ENCODE data around the gene RHOF. TPM values are rescaled to one million over a fixed set of nuclear protein-coding genes. Genes with fewer than 3 reads are reported as not detected.
"Not testable (repeated sequence)": the region's sequence is repeated elsewhere in the genome, so short reads cannot be mapped to it uniquely, and the experiment has no call there.

RHOF gene
- total RNA-seq, 2 donors from 2014 or later = 5.3 to 10.4 TPM

- intact Hi-C loops (cut with DNase I) = no loop called here
- peak; percentile 87 for DNase-seq (ENCODE audit: low spot score)
Observed at GRCh38 chr12:121767525-121768016, 25.9 kb downstream of the RHOF start.

GRCh38 chr12:121766290-121767039, 27.0 kb downstream of the RHOF start:
- intact Hi-C loops (cut with DNase I) = no loop called here
- no peak for DNase-seq (ENCODE audit: low spot score)

- DNase-seq (ENCODE audit: low spot score) = no peak
- intact Hi-C loops (cut with DNase I) = no loop called here
Observed at GRCh38 chr12:121765573-121765972, 27.9 kb downstream of the RHOF start.

- no peak for DNase-seq (ENCODE audit: low spot score)
- intact Hi-C loops (cut with DNase I) = no loop called here
Observed at GRCh38 chr12:121764808-121765207, 28.7 kb downstream of the RHOF start.

- intact Hi-C loops (cut with DNase I) = no loop called here
- DNase-seq (ENCODE audit: low spot score) = no peak
Observed at GRCh38 chr12:121762269-121762668, 31.2 kb downstream of the RHOF start.

GRCh38 chr12:121758536-121758935, 35.0 kb downstream of the RHOF start:
- DNase-seq (ENCODE audit: low spot score); intact Hi-C loops (cut with DNase I): not testable (repeated sequence)

GRCh38 chr12:121755591-121755990, 37.9 kb downstream of the RHOF start:
- intact Hi-C loops (cut with DNase I) = no loop called here
- no peak for DNase-seq (ENCODE audit: low spot score)

GRCh38 chr12:121754836-121755235, 38.7 kb downstream of the RHOF start:
- intact Hi-C loops (cut with DNase I) = no loop called here
- DNase-seq (ENCODE audit: low spot score) = no peak

- intact Hi-C loops (cut with DNase I) = no loop called here
- DNase-seq (ENCODE audit: low spot score) = no peak
Observed at GRCh38 chr12:121753844-121754264, 39.6 kb downstream of the RHOF start.

- DNase-seq (ENCODE audit: low spot score) = no peak
- intact Hi-C loops (cut with DNase I) = no loop called here
Observed at GRCh38 chr12:121751749-121752351, 41.6 kb downstream of the RHOF start.

GRCh38 chr12:121751034-121751433, 42.5 kb downstream of the RHOF start:
- DNase-seq (ENCODE audit: low spot score) = no peak
- intact Hi-C loops (cut with DNase I) = no loop called here

- intact Hi-C loops (cut with DNase I) = no loop called here
- DNase-seq (ENCODE audit: low spot score) = no peak
Observed at GRCh38 chr12:121750507-121750955, 43.0 kb downstream of the RHOF start.

- intact Hi-C loops (cut with DNase I) = no loop called here
- no peak for DNase-seq (ENCODE audit: low spot score)
Observed at GRCh38 chr12:121749267-121749666, 44.2 kb downstream of the RHOF start.

GRCh38 chr12:121748571-121749265, 44.8 kb downstream of the RHOF start:
- no peak for DNase-seq (ENCODE audit: low spot score)
- intact Hi-C loops (cut with DNase I) = no loop called here

- no peak for DNase-seq (ENCODE audit: low spot score)
- intact Hi-C loops (cut with DNase I) = no loop called here
Observed at GRCh38 chr12:121748218-121748570, 45.3 kb downstream of the RHOF start.

- intact Hi-C loops (cut with DNase I); DNase-seq (ENCODE audit: low spot score): not testable (repeated sequence)
Observed at GRCh38 chr12:121745545-121745944, 47.9 kb downstream of the RHOF start.

- intact Hi-C loops (cut with DNase I) = no loop called here
- no peak for DNase-seq (ENCODE audit: low spot score)
Observed at GRCh38 chr12:121741743-121742142, 51.7 kb downstream of the RHOF start.

GRCh38 chr12:121740847-121741246, 52.6 kb downstream of the RHOF start:
- intact Hi-C loops (cut with DNase I) = no loop called here
- no peak for DNase-seq (ENCODE audit: low spot score)

GRCh38 chr12:121738340-121738858, 55.1 kb downstream of the RHOF start:
- intact Hi-C loops (cut with DNase I) = no loop called here
- no peak for DNase-seq (ENCODE audit: low spot score)

- DNase-seq (ENCODE audit: low spot score) = no peak
- intact Hi-C loops (cut with DNase I) = no loop called here
Observed at GRCh38 chr12:121733849-121734248, 59.6 kb downstream of the RHOF start.

Measured in posterior vena cava (tissue), 2 donors.